WTC11 (cell line): ENCODE results near the gene UGT1A8. TPM values are rescaled to one million over a fixed set of nuclear protein-coding genes. Genes with fewer than 3 reads are reported as not detected.

ENCODE experiments used
- ATAC-seq: fragments of 200-7000 bp; cut with Tn5 transposase; 2 replicates; pipeline ENCODE4 v1.10.0; 2021; ENCODE audit warnings: mild to moderate bottlenecking, moderate library complexity
- CTCF ChIA-PET: fragments of 300-600 bp; sonication (Branson Sonifier 250); formaldehyde crosslinking; loops from one replicate; lab custom pipeline; 2021; ENCODE audit warnings: antibody characterized with exemption; lab: Charles Lee
- POLR2A ChIA-PET: fragments of 350-600 bp; sonication (Branson Sonifier 250); formaldehyde crosslinking; loops from one replicate; lab custom pipeline; 2021; ENCODE audit warnings: antibody characterized with exemption; lab: Charles Lee
- DNase-seq: peaks from one replicate; pipeline ENCODE4 v3.0.0; 2021; ENCODE audit warnings: low spot score
- H3K27ac Mint-ChIP-seq: 2 replicates; pipeline ENCODE4 v1.8.0; 2021; ENCODE audit warnings: mixed read lengths
- H3K27me3 Mint-ChIP-seq: 2 replicates; pipeline ENCODE4 v1.8.0; 2021; ENCODE audit warnings: low read depth, mild to moderate bottlenecking, moderate library complexity, mixed read lengths
- H3K36me3 Mint-ChIP-seq: 2 replicates; pipeline ENCODE4 v1.8.0; 2021; ENCODE audit warnings: mixed read lengths
- H3K4me1 Mint-ChIP-seq: 2 replicates; pipeline ENCODE4 v1.8.0; 2022; ENCODE audit warnings: mixed read lengths
- H3K4me3 Mint-ChIP-seq: 2 replicates; pipeline ENCODE4 v1.8.0; 2021; ENCODE audit warnings: mild to moderate bottlenecking, moderate library complexity, mixed read lengths
- H3K9me3 Mint-ChIP-seq: 2 replicates; pipeline ENCODE4 v1.8.0; 2021; ENCODE audit warnings: mixed read lengths
- ATF2 ChIP-seq: sonication (generic); formaldehyde crosslinking; IDR thresholded peaks from 2 replicates; pipeline ENCODE4 v1.8.1; 2022; ENCODE audit warnings: low read depth, missing genetic modification reagents, borderline replicate concordance
- ATF3 ChIP-seq: sonication (generic); formaldehyde crosslinking; conservative IDR thresholded peaks from 2 replicates; pipeline ENCODE4 v1.8.1; 2022; ENCODE audit warnings: mild to moderate bottlenecking, missing genetic modification reagents
- ATF6 ChIP-seq: sonication (generic); formaldehyde crosslinking; IDR thresholded peaks from 2 replicates; pipeline ENCODE4 v1.8.1; 2023; ENCODE audit warnings: mild to moderate bottlenecking, missing genetic modification reagents
- CREB1 ChIP-seq: sonication (generic); formaldehyde crosslinking; IDR thresholded peaks from 2 replicates; pipeline ENCODE4 v1.8.0; 2023; ENCODE audit warnings: mild to moderate bottlenecking, missing genetic modification reagents
- E2F4 ChIP-seq: sonication (generic); formaldehyde crosslinking; IDR thresholded peaks from 2 replicates; pipeline ENCODE4 v1.8.1; 2022; ENCODE audit warnings: low read depth, mild to moderate bottlenecking, moderate library complexity, missing genetic modification reagents, borderline replicate concordance
- ELF4 ChIP-seq: sonication (generic); formaldehyde crosslinking; IDR thresholded peaks from 2 replicates; pipeline ENCODE4 v1.8.1; 2022; ENCODE audit warnings: low read depth, mild to moderate bottlenecking, moderate library complexity, missing genetic modification reagents
- ESRRA ChIP-seq: sonication (generic); formaldehyde crosslinking; IDR thresholded peaks from 2 replicates; pipeline ENCODE4 v1.8.1; 2022; ENCODE audit warnings: mild to moderate bottlenecking, missing genetic modification reagents, borderline replicate concordance
- ETV6 ChIP-seq: sonication (generic); formaldehyde crosslinking; IDR thresholded peaks from 2 replicates; pipeline ENCODE4 v1.8.1; 2022; ENCODE audit warnings: mild to moderate bottlenecking, missing genetic modification reagents
- FOXP4 ChIP-seq: sonication (generic); formaldehyde crosslinking; IDR thresholded peaks from 2 replicates; pipeline ENCODE4 v1.8.0; 2022; ENCODE audit warnings: mild to moderate bottlenecking, missing genetic modification reagents
- IRF2 ChIP-seq: sonication (generic); formaldehyde crosslinking; IDR thresholded peaks from 2 replicates; pipeline ENCODE4 v1.8.0; 2022; ENCODE audit warnings: low read depth, missing genetic modification reagents, borderline replicate concordance
- SMAD3 ChIP-seq: sonication (generic); formaldehyde crosslinking; IDR thresholded peaks from 2 replicates; pipeline ENCODE4 v1.8.0; 2022; ENCODE audit warnings: missing genetic modification reagents, mild to moderate bottlenecking, borderline replicate concordance
- SMAD4 ChIP-seq: sonication (generic); formaldehyde crosslinking; IDR thresholded peaks from 2 replicates; pipeline ENCODE4 v1.8.0; 2022; ENCODE audit warnings: mild to moderate bottlenecking, missing genetic modification reagents
- SOX15 ChIP-seq: fragments of 250-450 bp; sonication (Bioruptor Pico); IDR thresholded peaks from 2 replicates; pipeline ENCODE4 v1.9.0; 2021; ENCODE audit warnings: mild to moderate bottlenecking
- SP1 ChIP-seq: sonication (generic); formaldehyde crosslinking; conservative IDR thresholded peaks from 2 replicates; pipeline ENCODE4 v1.8.1; 2022; ENCODE audit warnings: missing genetic modification reagents
- USF2 ChIP-seq: sonication (generic); formaldehyde crosslinking; IDR thresholded peaks from 2 replicates; pipeline ENCODE4 v1.8.1; 2023; ENCODE audit warnings: mild to moderate bottlenecking, missing genetic modification reagents, moderate library complexity
- ZBTB21 ChIP-seq: sonication (generic); formaldehyde crosslinking; IDR thresholded peaks from 2 replicates; pipeline ENCODE4 v1.8.1; 2023; ENCODE audit warnings: mild to moderate bottlenecking, missing genetic modification reagents, borderline replicate concordance
- ZNF219 ChIP-seq: sonication (generic); formaldehyde crosslinking; IDR thresholded peaks from 2 replicates; pipeline ENCODE4 v1.8.0; 2023; ENCODE audit warnings: missing genetic modification reagents, mild to moderate bottlenecking, borderline replicate concordance
- ZNF263 ChIP-seq: sonication (generic); formaldehyde crosslinking; IDR thresholded peaks from 2 replicates; pipeline ENCODE4 v1.8.1; 2022; ENCODE audit warnings: low read depth, mild to moderate bottlenecking, moderate library complexity, missing genetic modification reagents
- ZNF281 ChIP-seq: sonication (generic); formaldehyde crosslinking; IDR thresholded peaks from 2 replicates; pipeline ENCODE4 v1.8.0; 2023; ENCODE audit warnings: mild to moderate bottlenecking, missing genetic modification reagents
- total RNA-seq: library from RNA; stranded (reverse); gene quantifications from 3 replicates; pipeline ENCODE4 v1.2.3, GENCODE V29; 2021

Gene UGT1A8
- total RNA-seq, 1 experiment from 2014 or later, result 0.13 TPM

- TF ChIP-seq ZNF281 (CRISPR knock-in tag) (no peak), ATF2 (no peak), SMAD4 (CRISPR knock-in tag) (no peak), ETV6 (no peak), ZBTB21 (CRISPR knock-in tag) (no peak), E2F4 (no peak), USF2 (no peak), SP1 (CRISPR knock-in tag) (no peak), CREB1 (CRISPR knock-in tag) (no peak), SOX15 (CRISPR knock-in tag) (no peak), ZNF219 (no peak), FOXP4 (CRISPR knock-in tag) (no peak)
- TF ChIP-seq, all 79 proteins: peak for 0
Observed at GRCh38 chr2:233690444-233690843, 73.0 kb downstream of the UGT1A8 start (continued).

GRCh38 chr2:233691443-233692433 is 74.3 kb downstream of the UGT1A8 start:
- no peak for TF ChIP-seq ESRRA
- no peak for TF ChIP-seq ZNF263 (CRISPR knock-in tag)
- Mint-ChIP-seq H3K4me3 (no peak overlapping the region), H3K9me3 (0 out of 2 replicates have a peak, but pooled peaks cover 4% of the 10 kb centered on the region), H3K36me3 (no peaks in the 10 kb centered on the region), H3K4me1 (peaks cover 24% of the 10 kb centered on the region), H3K27me3 (peaks cover 3% of the 10 kb centered on the region; the same call in 1 of the 2 replicates), H3K27ac (no peak overlapping the region)
- ChIA-PET POLR2A (no interaction called here), CTCF (interaction anchor here (1.7 kb wide), 1 partner anchor 20 kb away, joined by 4 read pairs; no protein-coding TSS in a partner anchor)
- no peak for DNase-seq
- peak; percentile 81 for ATAC-seq

GRCh38 chr2:233692648-233693047 is 75.2 kb downstream of the UGT1A8 start, which contains the start of gene UGT1A6:
Gene UGT1A6, plus strand, starts transcription at chr2:233692890. Its CDS starts 115 bp downstream, at chr2:233693005.
- ChIA-PET CTCF (no interaction called here), POLR2A (no interaction called here)
- peaks cover 24% of the 10 kb centered on the region for H3K4me1 Mint-ChIP-seq
- no peak within 1 kb of the TSS for H3K27ac Mint-ChIP-seq
- no peaks in the 10 kb centered on the region for H3K36me3 Mint-ChIP-seq
- no peak for DNase-seq
- 0 out of 2 replicates have a peak, but pooled peaks cover 4% of the 10 kb centered on the region for H3K9me3 Mint-ChIP-seq
- peaks cover 3% of the 10 kb centered on the region; the same call in 1 of the 2 replicates for H3K27me3 Mint-ChIP-seq
- H3K4me3 Mint-ChIP-seq, result no peak within 1 kb of the TSS
- ATAC-seq, result no peak
- no peak for TF ChIP-seq ESRRA
- TF ChIP-seq E2F4, result no peak
- no peak for TF ChIP-seq ATF6
- no peak for TF ChIP-seq ATF3 (CRISPR knock-in tag)
- no peak for TF ChIP-seq IRF2
- TF ChIP-seq ELF4 (CRISPR knock-in tag), result no peak
- no peak for TF ChIP-seq SMAD3 (CRISPR knock-in tag)
